Lower leg skin (tissue), 4 donors: ENCODE measurements around the gene CXCL5. TPM values are rescaled to one million over a fixed set of nuclear protein-coding genes. Genes with fewer than 3 reads are reported as not detected.

ENCODE experiments used
- DNase-seq, 2 donors: peaks; one replicate each; pipeline ENCODE4 v3.0.0-alpha.2; 2019; ENCODE audit warnings: low spot score in 2 of 2
- H3K4me3 ChIP-seq: fragments of 200-600 bp; sonication (generic); 2 replicates; pipeline ENCODE4 v1.5.1; 2017; ENCODE audit warnings: mild to moderate bottlenecking, low read depth; ENCODE audit not compliant: poor library complexity, severe bottlenecking
- POLR2A ChIP-seq, 2 donors: fragments of 450-650 bp; IDR thresholded peaks; one replicate each; pipeline ENCODE4 v1.6.1; 2016 to 2017; ENCODE audit warnings: antibody characterized with exemption in 2 of 2, mild to moderate bottlenecking in 1 of 2, moderate library complexity in 1 of 2
- WGBS, 2 donors: methylation state at CpG; one replicate each; pipeline ENCODE4 v1.1.5; 2018; 5-methylcytosine and 5-hydroxymethylcytosine counted together
- intact Hi-C: fragments of 100-400 bp; cut with DNase I; formaldehyde crosslinking; loops from one replicate; pipeline ENCODE4 v1.15.0; 2023; ENCODE audit warnings: low total_unique reads
- total RNA-seq, 4 donors: library from RNA; depleted of rRNA; stranded (reverse); fragments of >200 nt; gene quantifications; one replicate each; pipeline ENCODE4 v1.1.0, GENCODE V29; 2016
- TF ChIP-seq, protein P1 (sequence below), 3 donors: fragments of 450-650 bp; IDR thresholded peaks; one replicate each; pipeline ENCODE4 v1.5.1; 2016; ENCODE audit warnings: antibody characterized with exemption in 3 of 3, mild to moderate bottlenecking in 3 of 3, moderate library complexity in 2 of 3

Gene CXCL5
- total RNA-seq, 4 donors from 2014 or later, result not detected

- DNase-seq, result no peak
- TF ChIP-seq POLR2A (IDR thresholded peaks at IDR 0.05), result no peak
- TF ChIP-seq, protein P1, sequence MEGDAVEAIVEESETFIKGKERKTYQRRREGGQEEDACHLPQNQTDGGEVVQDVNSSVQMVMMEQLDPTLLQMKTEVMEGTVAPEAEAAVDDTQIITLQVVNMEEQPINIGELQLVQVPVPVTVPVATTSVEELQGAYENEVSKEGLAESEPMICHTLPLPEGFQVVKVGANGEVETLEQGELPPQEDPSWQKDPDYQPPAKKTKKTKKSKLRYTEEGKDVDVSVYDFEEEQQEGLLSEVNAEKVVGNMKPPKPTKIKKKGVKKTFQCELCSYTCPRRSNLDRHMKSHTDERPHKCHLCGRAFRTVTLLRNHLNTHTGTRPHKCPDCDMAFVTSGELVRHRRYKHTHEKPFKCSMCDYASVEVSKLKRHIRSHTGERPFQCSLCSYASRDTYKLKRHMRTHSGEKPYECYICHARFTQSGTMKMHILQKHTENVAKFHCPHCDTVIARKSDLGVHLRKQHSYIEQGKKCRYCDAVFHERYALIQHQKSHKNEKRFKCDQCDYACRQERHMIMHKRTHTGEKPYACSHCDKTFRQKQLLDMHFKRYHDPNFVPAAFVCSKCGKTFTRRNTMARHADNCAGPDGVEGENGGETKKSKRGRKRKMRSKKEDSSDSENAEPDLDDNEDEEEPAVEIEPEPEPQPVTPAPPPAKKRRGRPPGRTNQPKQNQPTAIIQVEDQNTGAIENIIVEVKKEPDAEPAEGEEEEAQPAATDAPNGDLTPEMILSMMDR (IDR thresholded peaks at IDR 0.05), result no peak
- intact Hi-C loops, result no loop called here
- H3K4me3 ChIP-seq, result no peak overlapping the region
These were observed 19.6 kb downstream of the CXCL5 start for GRCh38 chr4:73978886-73979285.

DNA sequence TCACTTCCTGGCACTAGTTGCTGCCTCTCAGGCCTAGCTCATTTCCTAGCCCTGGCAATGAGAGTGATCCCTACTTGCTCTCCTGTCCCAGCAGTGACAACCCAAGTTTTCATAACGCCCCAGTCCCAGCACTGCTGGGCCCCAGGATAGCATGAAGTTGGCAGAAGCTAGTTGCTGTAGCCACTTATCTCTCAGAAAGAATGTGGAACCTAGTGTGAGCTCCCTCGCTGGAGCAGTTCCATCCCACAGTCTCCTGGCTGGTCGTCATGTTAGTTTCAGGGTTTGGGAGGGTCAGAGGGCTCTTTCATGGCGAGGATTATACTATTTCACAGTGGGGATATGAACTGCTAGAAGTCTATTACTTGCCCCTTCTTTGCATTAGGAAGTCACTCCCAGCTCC lies 21.8 kb downstream of the CXCL5 start:
- intact Hi-C loops, result no loop called here
- TF ChIP-seq, protein P1 (IDR thresholded peaks at IDR 0.05), result no peak
- no peak for TF ChIP-seq POLR2A (IDR thresholded peaks at IDR 0.05)
- H3K4me3 ChIP-seq, result no peak overlapping the region
- no peak for DNase-seq
- WGBS, 2 donors, result 73 to 79% methylated on average over 4 of the region's 4 CpGs

DNA sequence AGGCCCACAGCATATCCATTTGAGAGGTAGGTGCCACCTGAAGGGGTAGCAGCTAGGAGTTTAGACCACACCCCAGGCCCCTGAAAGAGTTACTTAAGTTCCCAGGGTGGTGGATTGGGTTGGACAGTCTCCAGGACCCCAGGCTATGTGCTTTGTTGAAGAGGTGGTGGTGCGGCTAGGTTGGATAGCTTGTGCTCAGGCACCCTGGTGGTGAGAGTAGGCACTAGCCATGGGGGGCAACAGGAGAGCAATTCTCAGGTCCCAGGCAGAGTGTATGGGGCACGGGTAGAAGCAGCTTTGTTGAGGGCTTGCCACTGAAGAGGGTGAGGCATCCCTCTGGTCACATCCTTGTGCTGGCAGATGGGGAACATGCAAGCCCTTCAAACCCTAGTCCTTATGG lies 22.3 kb downstream of the CXCL5 start:
- intact Hi-C loops, result no loop called here
- no peak for DNase-seq
- 76% methylated on average over 2 of the region's 2 CpGs for WGBS, 2 donors
- TF ChIP-seq POLR2A (IDR thresholded peaks at IDR 0.05), result no peak
- TF ChIP-seq, protein P1 (IDR thresholded peaks at IDR 0.05), result no peak
- H3K4me3 ChIP-seq, result no peak overlapping the region

DNA sequence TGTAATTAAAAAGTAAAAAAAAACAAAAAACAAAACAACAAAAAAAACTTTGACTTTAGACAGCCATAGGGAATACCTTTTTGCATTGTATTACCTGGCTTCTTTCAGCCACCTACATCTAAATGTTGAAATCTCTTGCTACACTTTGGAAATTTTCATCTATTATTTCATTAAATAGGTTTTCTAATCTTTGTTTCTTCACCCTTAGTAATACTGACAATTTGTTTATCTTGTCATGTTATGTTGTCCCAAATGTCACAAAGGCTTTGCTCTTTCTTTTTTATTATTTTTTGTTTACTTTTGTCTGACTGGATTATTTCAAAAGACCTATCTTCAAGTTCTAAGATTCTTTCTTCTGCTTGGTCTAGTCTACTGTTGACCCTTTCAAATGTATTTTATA lies 24.1 kb downstream of the CXCL5 start:
- DNase-seq, result no peak
- intact Hi-C loops, result no loop called here
- no peak for TF ChIP-seq POLR2A (IDR thresholded peaks at IDR 0.05)
- TF ChIP-seq, protein P1 (IDR thresholded peaks at IDR 0.05), result no peak
- H3K4me3 ChIP-seq, result no peak overlapping the region

DNA sequence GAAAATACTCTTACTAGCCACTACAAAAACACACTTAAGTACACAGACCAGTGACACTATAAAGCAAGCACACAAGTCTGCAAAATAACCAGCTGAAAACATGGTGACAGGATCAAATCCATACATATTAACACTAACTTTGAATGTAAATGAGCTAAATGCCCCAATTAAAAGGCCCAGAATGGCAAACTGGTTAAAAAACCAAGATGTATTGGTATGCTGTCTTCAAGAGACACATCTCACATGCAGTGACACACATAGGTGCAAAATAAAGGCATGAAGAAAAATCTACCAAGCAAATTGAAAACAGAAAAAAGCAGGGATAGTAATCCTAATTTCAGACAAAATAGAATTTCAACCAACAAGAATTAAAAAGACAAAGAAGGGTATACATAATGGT lies 27.5 kb downstream of the CXCL5 start:
- H3K4me3 ChIP-seq, result no peak overlapping the region
- no peak for DNase-seq
- TF ChIP-seq, protein P1 (IDR thresholded peaks at IDR 0.05), result no peak
- no peak for TF ChIP-seq POLR2A (IDR thresholded peaks at IDR 0.05)
- intact Hi-C loops, result no loop called here

- intact Hi-C loops, result no loop called here
- WGBS, 2 donors, result 77 to 93% methylated on average over 1 of the region's 1 CpG
- DNase-seq, result no peak
- TF ChIP-seq POLR2A (IDR thresholded peaks at IDR 0.05), result no peak
- TF ChIP-seq, protein P1 (IDR thresholded peaks at IDR 0.05), result no peak
- H3K4me3 ChIP-seq, result no peak overlapping the region
These were observed 28.5 kb downstream of the CXCL5 start for GRCh38 chr4:73970011-73970410.
